MM.1S (cell line): ENCODE results near the gene AKT1S1.

Source experiments
- DNase-seq: peaks from one replicate; pipeline ENCODE4 v3.0.0-alpha.2; 2015
- H2AFZ ChIP-seq: fragments of 300-600 bp; sonication (generic); 2 replicates; pipeline ENCODE4 v1.6.0; 2016; ENCODE audit warnings: antibody characterized with exemption, low read length
- H3F3A ChIP-seq: fragments of 300-600 bp; sonication (generic); 2 replicates; pipeline ENCODE4 v1.6.1; 2016; ENCODE audit warnings: mild to moderate bottlenecking, antibody characterized with exemption, low read length, moderate library complexity, mixed read lengths; ENCODE audit not compliant: insufficient read depth
- H3K27ac ChIP-seq: fragments of 300-600 bp; sonication (generic); 2 replicates; pipeline ENCODE4 v1.5.1; 2016; ENCODE audit warnings: mild to moderate bottlenecking, low read length
- H3K27me3 ChIP-seq: fragments of 300-600 bp; sonication (generic); replicated peaks from 2 replicates; pipeline ENCODE4 v1.6.0; 2016; ENCODE audit warnings: low read length; ENCODE audit not compliant: insufficient read depth
- H3K36me3 ChIP-seq: fragments of 300-600 bp; sonication (generic); replicated peaks from 2 replicates; pipeline ENCODE4 v1.6.1; 2016; ENCODE audit warnings: mild to moderate bottlenecking, low read length, mixed read lengths; ENCODE audit not compliant: insufficient read depth
- H3K4me1 ChIP-seq: fragments of 300-600 bp; sonication (generic); 2 replicates; pipeline ENCODE4 v1.6.1; 2016; ENCODE audit warnings: low read length, mixed read lengths
- H3K4me2 ChIP-seq: fragments of 300-600 bp; sonication (generic); 2 replicates; pipeline ENCODE4 v1.6.0; 2016; ENCODE audit warnings: low read depth, low read length
- H3K4me3 ChIP-seq: fragments of 300-600 bp; sonication (generic); 2 replicates; pipeline ENCODE4 v1.5.1; 2016; ENCODE audit warnings: low read length, mixed read lengths
- H3K79me2 ChIP-seq: fragments of 300-600 bp; sonication (generic); 2 replicates; pipeline ENCODE4 v1.6.1; 2016; ENCODE audit warnings: mixed run types, low read length, mixed read lengths
- H3K9ac ChIP-seq: fragments of 300-600 bp; sonication (generic); 2 replicates; pipeline ENCODE4 v1.6.1; 2016; ENCODE audit warnings: low read length, mixed read lengths
- H3K9me2 ChIP-seq: fragments of 300-600 bp; sonication (generic); replicated peaks from 2 replicates; pipeline ENCODE4 v1.6.1; 2016; ENCODE audit warnings: mild to moderate bottlenecking, low read length, mixed read lengths; ENCODE audit not compliant: insufficient read depth
- H3K9me3 ChIP-seq: fragments of 300-600 bp; sonication (generic); replicated peaks from 2 replicates; pipeline ENCODE4 v1.6.1; 2016; ENCODE audit warnings: mild to moderate bottlenecking, low read length, mixed read lengths; ENCODE audit not compliant: insufficient read depth
- H4K20me1 ChIP-seq: fragments of 300-600 bp; sonication (generic); 2 replicates; pipeline ENCODE4 v1.6.1; 2016; ENCODE audit warnings: mild to moderate bottlenecking, low read length, moderate library complexity, mixed read lengths; ENCODE audit not compliant: insufficient read depth
- EZH2 ChIP-seq: fragments of 300-600 bp; sonication (generic); optimal IDR thresholded peaks from 2 replicates; pipeline ENCODE3; 2017; ENCODE audit warnings: low read depth, mild to moderate bottlenecking, antibody characterized with exemption, low read length, mixed read lengths
- EZH2phosphoT487 ChIP-seq: fragments of 300-600 bp; sonication (generic); IDR thresholded peaks from 2 replicates; pipeline ENCODE4 v1.6.1; 2018; ENCODE audit warnings: antibody characterized with exemption, low read length
- TF ChIP-seq, protein P1 (sequence below): fragments of 300-600 bp; sonication (generic); IDR thresholded peaks from 2 replicates; pipeline ENCODE4 v1.5.1; 2016; ENCODE audit warnings: antibody characterized with exemption, low read length, mixed read lengths

Gene AKT1S1

DNA sequence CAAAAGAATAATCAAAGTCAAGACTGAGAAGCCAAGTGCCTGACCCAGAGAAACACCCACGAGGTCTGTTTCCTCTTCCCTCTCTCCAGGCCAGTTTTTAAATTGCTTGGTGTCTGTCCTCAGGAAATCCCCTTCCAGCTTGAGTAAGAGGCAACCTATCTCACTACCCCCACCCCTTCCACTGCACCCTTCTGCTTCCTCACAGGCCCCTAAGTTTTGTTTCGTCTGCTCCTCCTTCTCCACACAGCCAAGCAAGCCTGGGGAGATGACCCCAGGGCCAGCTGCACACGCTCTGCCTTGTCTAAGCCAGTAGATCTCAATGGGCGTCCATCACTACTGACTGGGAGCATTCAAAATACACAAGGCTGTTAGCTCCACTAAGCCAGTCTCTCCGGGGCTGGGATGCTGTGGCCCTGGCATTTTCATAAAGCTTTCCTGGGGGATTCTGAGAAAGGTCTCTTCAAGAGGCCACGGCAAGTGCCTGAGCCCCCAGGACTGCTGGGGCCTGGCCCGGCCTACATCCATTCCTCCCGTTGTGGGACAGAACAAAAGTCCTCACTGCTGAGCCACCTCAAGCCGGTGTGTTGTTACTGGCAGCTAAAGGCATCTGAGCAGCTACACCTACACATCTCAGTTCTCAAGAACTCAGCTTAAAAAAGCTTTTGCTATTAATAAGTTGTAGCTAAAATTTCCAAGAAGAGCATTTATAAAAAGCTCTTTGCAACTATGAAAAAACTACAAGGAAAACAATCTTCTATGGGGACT, 34.4 kb upstream of the AKT1S1 start:
- Histone ChIP-seq H4K20me1 (peaks cover 6% of the 10 kb centered on the region; the same call in 1 of the 2 replicates), H3K27ac (no peak overlapping the region), H3K4me3 (no peak overlapping the region), H3K79me2 (peaks cover 79% of the 10 kb centered on the region), H3K36me3 (peaks cover 16% of the 10 kb centered on the region; the same call in 1 of the 2 replicates), H3K9ac (no peak overlapping the region), H3K27me3 (no peaks in the 10 kb centered on the region), H3K4me1 (no peaks in the 10 kb centered on the region), H3K9me2 (no peaks in the 10 kb centered on the region), H3F3A (no peaks in the 10 kb centered on the region; the same call in 1 of the 2 replicates), H3K9me3 (no peaks in the 10 kb centered on the region), H2AFZ (no peak overlapping the region), H3K4me2 (no peak overlapping the region)
- TF ChIP-seq EZH2phosphoT487, result no peak
- no peak for TF ChIP-seq EZH2
- DNase-seq, result no peak

DNA sequence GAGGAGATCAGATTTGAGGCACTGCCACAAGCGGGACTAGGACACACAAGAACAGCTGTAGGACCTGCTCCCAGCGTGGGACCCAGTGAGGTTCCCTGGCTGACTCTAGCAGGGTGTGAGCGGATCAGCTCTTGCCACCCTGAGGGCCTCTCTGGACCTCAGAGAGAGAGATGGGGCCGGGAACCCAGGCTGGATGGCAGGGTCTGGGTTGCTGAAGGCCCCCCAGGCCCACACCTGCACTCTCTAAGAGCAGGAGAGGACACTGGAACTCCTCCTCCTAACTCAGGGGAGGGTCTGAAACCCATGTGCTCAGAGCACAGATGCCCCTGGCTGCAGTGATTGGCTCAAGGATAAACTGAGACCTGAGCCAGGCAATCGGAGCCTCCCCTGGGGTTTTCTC, 33.0 kb upstream of the AKT1S1 start:
- Histone ChIP-seq H3F3A (no peaks in the 10 kb centered on the region; the same call in 1 of the 2 replicates), H4K20me1 (peaks cover 6% of the 10 kb centered on the region; the same call in 1 of the 2 replicates), H3K4me3 (no peak overlapping the region), H3K27ac (no peak overlapping the region), H3K9ac (no peak overlapping the region), H3K4me2 (no peak overlapping the region), H3K4me1 (no peaks in the 10 kb centered on the region), H3K9me2 (no peaks in the 10 kb centered on the region), H3K27me3 (no peaks in the 10 kb centered on the region), H3K36me3 (peaks cover 12% of the 10 kb centered on the region; the same call in 1 of the 2 replicates), H2AFZ (no peak overlapping the region), H3K79me2 (peaks cover 65% of the 10 kb centered on the region), H3K9me3 (no peaks in the 10 kb centered on the region)
- TF ChIP-seq, protein P1, sequence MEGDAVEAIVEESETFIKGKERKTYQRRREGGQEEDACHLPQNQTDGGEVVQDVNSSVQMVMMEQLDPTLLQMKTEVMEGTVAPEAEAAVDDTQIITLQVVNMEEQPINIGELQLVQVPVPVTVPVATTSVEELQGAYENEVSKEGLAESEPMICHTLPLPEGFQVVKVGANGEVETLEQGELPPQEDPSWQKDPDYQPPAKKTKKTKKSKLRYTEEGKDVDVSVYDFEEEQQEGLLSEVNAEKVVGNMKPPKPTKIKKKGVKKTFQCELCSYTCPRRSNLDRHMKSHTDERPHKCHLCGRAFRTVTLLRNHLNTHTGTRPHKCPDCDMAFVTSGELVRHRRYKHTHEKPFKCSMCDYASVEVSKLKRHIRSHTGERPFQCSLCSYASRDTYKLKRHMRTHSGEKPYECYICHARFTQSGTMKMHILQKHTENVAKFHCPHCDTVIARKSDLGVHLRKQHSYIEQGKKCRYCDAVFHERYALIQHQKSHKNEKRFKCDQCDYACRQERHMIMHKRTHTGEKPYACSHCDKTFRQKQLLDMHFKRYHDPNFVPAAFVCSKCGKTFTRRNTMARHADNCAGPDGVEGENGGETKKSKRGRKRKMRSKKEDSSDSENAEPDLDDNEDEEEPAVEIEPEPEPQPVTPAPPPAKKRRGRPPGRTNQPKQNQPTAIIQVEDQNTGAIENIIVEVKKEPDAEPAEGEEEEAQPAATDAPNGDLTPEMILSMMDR, result no peak
- no peak for TF ChIP-seq EZH2phosphoT487
- TF ChIP-seq EZH2, result no peak
- DNase-seq, result no peak

DNA sequence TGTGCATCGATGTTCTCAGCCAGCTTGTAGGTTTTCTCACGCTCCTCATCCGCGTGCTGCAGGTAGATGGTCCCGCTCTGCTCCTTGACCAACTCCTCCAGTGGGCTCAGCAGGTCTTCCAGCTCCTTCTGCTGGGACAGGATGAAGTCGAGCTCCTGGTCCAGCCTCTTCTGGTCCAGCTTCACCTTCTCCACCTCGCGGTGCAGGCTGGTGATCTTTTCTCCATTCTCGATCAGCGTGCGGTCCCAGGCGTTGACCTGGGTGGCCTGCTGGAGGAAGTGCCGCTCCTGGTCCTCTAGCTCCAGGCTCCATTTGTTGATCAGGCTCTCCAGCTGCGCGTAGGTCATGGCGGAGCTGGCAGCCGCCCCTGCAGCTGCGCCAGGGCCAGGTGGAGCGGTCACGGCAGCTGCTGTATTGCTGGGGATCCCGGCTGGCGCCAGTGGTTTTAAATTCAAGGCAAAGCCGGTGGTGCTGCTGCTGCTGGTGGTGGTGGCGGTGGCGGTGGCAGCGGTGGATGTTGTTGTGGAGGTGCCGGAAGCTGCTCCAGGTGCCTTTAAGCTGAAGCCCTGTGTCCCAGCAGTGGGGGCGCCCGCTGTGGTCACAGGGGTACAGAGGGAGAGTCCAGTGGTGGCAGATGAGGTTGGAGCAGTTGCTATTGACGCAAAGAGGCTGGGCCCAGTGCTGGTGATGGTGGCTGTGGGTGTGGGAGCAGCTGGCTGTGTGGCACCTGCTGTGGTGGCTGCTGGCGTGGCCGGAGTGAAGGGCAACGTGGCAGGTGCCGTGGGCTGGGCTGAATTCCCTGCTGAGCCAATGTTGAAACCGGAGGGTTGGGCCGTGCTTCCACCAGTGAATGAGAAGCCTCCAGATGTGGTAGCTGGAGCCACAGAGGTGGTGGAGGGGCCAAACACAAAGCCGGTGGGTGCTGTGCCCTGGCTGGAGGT, 31.6 kb upstream of the AKT1S1 start:
- H3K9me3 ChIP-seq, result no peaks in the 10 kb centered on the region
- no peak for TF ChIP-seq EZH2phosphoT487
- no peak for TF ChIP-seq EZH2
- TF ChIP-seq, protein P1, result no peak
- DNase-seq, result no peak
- no peak overlapping the region for H3K4me3 ChIP-seq
- no peak overlapping the region for H3K4me2 ChIP-seq
- H3K79me2 ChIP-seq, result peaks cover 54% of the 10 kb centered on the region
- H3K9ac ChIP-seq, result no peak overlapping the region
- no peaks in the 10 kb centered on the region for H3K4me1 ChIP-seq
- H3K36me3 ChIP-seq, result peaks cover 12% of the 10 kb centered on the region; the same call in 1 of the 2 replicates
- H2AFZ ChIP-seq, result no peak overlapping the region
- H4K20me1 ChIP-seq, result peaks cover 6% of the 10 kb centered on the region; the same call in 1 of the 2 replicates
- H3K27me3 ChIP-seq, result no peaks in the 10 kb centered on the region
- H3K9me2 ChIP-seq, result no peaks in the 10 kb centered on the region
- no peak overlapping the region for H3K27ac ChIP-seq
- peaks cover 6% of the 10 kb centered on the region; the same call in 1 of the 2 replicates for H3F3A ChIP-seq
